ENCODE data around the gene RDH14. TPM values are rescaled to one million over a fixed set of nuclear protein-coding genes. Genes with fewer than 3 reads are reported as not detected.
A peak's percentile ranks its signal among the peaks of the same experiment; 100 is the strongest.

The RDH14 gene
- total RNA-seq, 6 experiments from 2014 or later: 9.2 to 21.5 (median 12.8) TPM

- 90% methylated on average over 2 of the region's 2 CpGs for WGBS (ENCODE audit: insufficient coverage, low coverage, low lambda C conversion rate, missing lambda C conversion rate)
- DNase-seq (no peak), ATAC-seq (no peak)
- H3K27ac ChIP-seq: no peak overlapping the region
- peaks cover 0 to 5% (median 0%) of the 10 kb centered on the region in 4 donors for H3K4me1 ChIP-seq
- peaks cover 0 to 10% (median 4%) of the 10 kb centered on the region in 4 donors for H3K36me3 ChIP-seq
- no peaks in the 10 kb centered on the region for H3K9me3 ChIP-seq
- intact Hi-C loops (cut with DNase I): no loop called here
- TF ChIP-seq, protein P1, sequence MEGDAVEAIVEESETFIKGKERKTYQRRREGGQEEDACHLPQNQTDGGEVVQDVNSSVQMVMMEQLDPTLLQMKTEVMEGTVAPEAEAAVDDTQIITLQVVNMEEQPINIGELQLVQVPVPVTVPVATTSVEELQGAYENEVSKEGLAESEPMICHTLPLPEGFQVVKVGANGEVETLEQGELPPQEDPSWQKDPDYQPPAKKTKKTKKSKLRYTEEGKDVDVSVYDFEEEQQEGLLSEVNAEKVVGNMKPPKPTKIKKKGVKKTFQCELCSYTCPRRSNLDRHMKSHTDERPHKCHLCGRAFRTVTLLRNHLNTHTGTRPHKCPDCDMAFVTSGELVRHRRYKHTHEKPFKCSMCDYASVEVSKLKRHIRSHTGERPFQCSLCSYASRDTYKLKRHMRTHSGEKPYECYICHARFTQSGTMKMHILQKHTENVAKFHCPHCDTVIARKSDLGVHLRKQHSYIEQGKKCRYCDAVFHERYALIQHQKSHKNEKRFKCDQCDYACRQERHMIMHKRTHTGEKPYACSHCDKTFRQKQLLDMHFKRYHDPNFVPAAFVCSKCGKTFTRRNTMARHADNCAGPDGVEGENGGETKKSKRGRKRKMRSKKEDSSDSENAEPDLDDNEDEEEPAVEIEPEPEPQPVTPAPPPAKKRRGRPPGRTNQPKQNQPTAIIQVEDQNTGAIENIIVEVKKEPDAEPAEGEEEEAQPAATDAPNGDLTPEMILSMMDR (IDR thresholded peaks at IDR 0.05): no peak
- TF ChIP-seq POLR2A (IDR thresholded peaks at IDR 0.05): no peak
- H3K27me3 ChIP-seq: no peaks in the 10 kb centered on the region
- no peak overlapping the region for H3K4me3 ChIP-seq
These were observed 8.8 kb downstream of the RDH14 start for GRCh38 chr2:18551623-18552022.

- Histone ChIP-seq H3K27ac (no peak overlapping the region), H3K4me1 (peaks cover 0 to 5% (median 0%) of the 10 kb centered on the region in 4 donors), H3K36me3 (peaks cover 0 to 10% (median 4%) of the 10 kb centered on the region in 4 donors), H3K4me3 (no peak overlapping the region), H3K27me3 (no peaks in the 10 kb centered on the region), H3K9me3 (no peaks in the 10 kb centered on the region)
- intact Hi-C loops (cut with DNase I): no loop called here
- TF ChIP-seq POLR2A (IDR thresholded peaks at IDR 0.05): no peak
- TF ChIP-seq, protein P1 (IDR thresholded peaks at IDR 0.05): no peak
- peak in 1 of 4 donors; percentile 33 for ATAC-seq
- WGBS (ENCODE audit: insufficient coverage, low coverage, low lambda C conversion rate, missing lambda C conversion rate): 37% methylated on average over 1 of the region's 1 CpG
- DNase-seq: no peak
These were observed 9.3 kb downstream of the RDH14 start for GRCh38 chr2:18551169-18551568.

DNA sequence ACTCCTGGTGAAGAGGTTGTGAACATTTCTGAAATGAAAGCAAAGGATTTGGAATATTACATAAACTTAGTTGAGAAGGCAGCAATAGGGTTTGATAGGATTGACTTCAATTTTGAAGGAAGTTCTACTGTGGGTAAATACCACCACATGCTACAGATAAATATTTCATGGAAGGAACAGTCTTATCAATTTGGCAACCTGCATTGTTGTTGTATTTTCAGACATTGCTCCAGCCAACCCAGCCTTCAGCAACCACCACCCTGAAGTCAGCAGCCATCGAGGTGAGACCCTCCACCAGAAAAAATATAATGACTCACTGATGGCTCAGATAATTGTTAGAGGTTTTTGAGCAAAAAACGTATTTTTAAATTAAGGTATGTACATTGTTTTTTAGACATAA lies 10.0 kb downstream of the RDH14 start:
- DNase-seq (no peak), ATAC-seq (no peak)
- WGBS (ENCODE audit: insufficient coverage, low coverage, low lambda C conversion rate, missing lambda C conversion rate): 92% methylated on average over 2 of the region's 2 CpGs
- TF ChIP-seq, protein P1 (IDR thresholded peaks at IDR 0.05): no peak
- no peak for TF ChIP-seq POLR2A (IDR thresholded peaks at IDR 0.05)
- no peak overlapping the region for H3K4me3 ChIP-seq
- intact Hi-C loops (cut with DNase I): no loop called here
- peaks cover 0 to 9% (median 3%) of the 10 kb centered on the region in 4 donors for H3K36me3 ChIP-seq
- H3K27ac ChIP-seq: no peak overlapping the region
- H3K9me3 ChIP-seq: no peaks in the 10 kb centered on the region
- peaks cover 0 to 5% (median 0%) of the 10 kb centered on the region in 4 donors for H3K4me1 ChIP-seq
- H3K27me3 ChIP-seq: no peaks in the 10 kb centered on the region

GRCh38 chr2:18549083-18549482 lies 11.4 kb downstream of the RDH14 start:
- no peaks in the 10 kb centered on the region for H3K27me3 ChIP-seq
- TF ChIP-seq POLR2A (IDR thresholded peaks at IDR 0.05): no peak
- TF ChIP-seq, protein P1 (IDR thresholded peaks at IDR 0.05): no peak
- ATAC-seq (no peak), DNase-seq (no peak)
- H3K36me3 ChIP-seq: no peaks in the 10 kb centered on the region
- WGBS (ENCODE audit: insufficient coverage, low coverage, low lambda C conversion rate, missing lambda C conversion rate): 90% methylated on average over 2 of the region's 2 CpGs
- H3K4me1 ChIP-seq: peaks cover 0 to 5% (median 0%) of the 10 kb centered on the region in 4 donors
- no peaks in the 10 kb centered on the region for H3K9me3 ChIP-seq
- no peak overlapping the region for H3K4me3 ChIP-seq
- H3K27ac ChIP-seq: no peak overlapping the region
- intact Hi-C loops (cut with DNase I): no loop called here

- intact Hi-C loops (cut with DNase I): no loop called here
- DNase-seq (no peak), ATAC-seq (no peak)
- Histone ChIP-seq H3K9me3 (no peaks in the 10 kb centered on the region), H3K4me1 (peaks cover 0 to 5% (median 0%) of the 10 kb centered on the region in 4 donors), H3K4me3 (no peak overlapping the region), H3K36me3 (no peaks in the 10 kb centered on the region), H3K27me3 (no peaks in the 10 kb centered on the region), H3K27ac (no peak overlapping the region)
- 58% methylated on average over 1 of the region's 1 CpG for WGBS (ENCODE audit: insufficient coverage, low coverage, low lambda C conversion rate, missing lambda C conversion rate)
- TF ChIP-seq, protein P1 (IDR thresholded peaks at IDR 0.05): no peak
These were observed 11.8 kb downstream of the RDH14 start for GRCh38 chr2:18548621-18549020.
